HepG2 (cell line): Measurements from ENCODE around the gene MTCP1. TPM values are rescaled to one million over a fixed set of nuclear protein-coding genes. Genes with fewer than 3 reads are reported as not detected.

Experiments used
- ARID4A ChIP-seq: sonication (generic); formaldehyde crosslinking; IDR thresholded peaks from 2 replicates; pipeline ENCODE4 v1.5.0; 2020; ENCODE audit warnings: mild to moderate bottlenecking, missing genetic modification reagents, borderline replicate concordance
- DMAP1 ChIP-seq: IDR thresholded peaks from 2 replicates; pipeline ENCODE4 v1.6.1; 2016
- DZIP1 ChIP-seq: sonication (generic); formaldehyde crosslinking; IDR thresholded peaks from 2 replicates; pipeline ENCODE4 v1.5.0; 2020; ENCODE audit warnings: mild to moderate bottlenecking, missing genetic modification reagents
- FIP1L1 ChIP-seq: fragments of 200-400 bp; formaldehyde crosslinking; IDR thresholded peaks from 2 replicates; pipeline ENCODE4 v1.6.1; 2018; ENCODE audit warnings: low read depth, mild to moderate bottlenecking, low read length, moderate library complexity, borderline replicate concordance; ENCODE audit not compliant: insufficient read depth
- HMGXB3 ChIP-seq: sonication (generic); formaldehyde crosslinking; IDR thresholded peaks from 2 replicates; pipeline ENCODE4 v1.4.0; 2020; ENCODE audit warnings: missing genetic modification reagents, borderline replicate concordance
- HNF1B ChIP-seq: sonication (generic); formaldehyde crosslinking; IDR thresholded peaks from 2 replicates; pipeline ENCODE4 v1.5.1; 2020; ENCODE audit warnings: mild to moderate bottlenecking, moderate library complexity, missing genetic modification reagents
- NR2C2 ChIP-seq: sonication (generic); formaldehyde crosslinking; IDR thresholded peaks from 2 replicates; pipeline ENCODE4 v1.4.0; 2020; ENCODE audit warnings: missing genetic modification reagents, mild to moderate bottlenecking, moderate library complexity, borderline replicate concordance
- POLR2G ChIP-seq: fragments of 200-400 bp; formaldehyde crosslinking; IDR thresholded peaks from 2 replicates; pipeline ENCODE4 v1.6.1; 2018; ENCODE audit warnings: mild to moderate bottlenecking, low read depth, low read length, moderate library complexity
- ZBTB46 ChIP-seq: sonication (generic); formaldehyde crosslinking; IDR thresholded peaks from 2 replicates; pipeline ENCODE4 v1.4.0; 2020; ENCODE audit warnings: mild to moderate bottlenecking, missing genetic modification reagents, borderline replicate concordance
- ZNF570 ChIP-seq: sonication (generic); formaldehyde crosslinking; IDR thresholded peaks from 2 replicates; pipeline ENCODE4 v1.4.0; 2020; ENCODE audit warnings: mild to moderate bottlenecking, missing genetic modification reagents, borderline replicate concordance
- ZNF607 ChIP-seq: sonication (generic); formaldehyde crosslinking; IDR thresholded peaks from 2 replicates; pipeline ENCODE4 v1.5.1; 2020; ENCODE audit warnings: missing genetic modification reagents, mild to moderate bottlenecking, borderline replicate concordance
- ZNF619 ChIP-seq: sonication (generic); formaldehyde crosslinking; IDR thresholded peaks from 2 replicates; pipeline ENCODE4 v1.4.0; 2020; ENCODE audit warnings: mild to moderate bottlenecking, missing genetic modification reagents
- polyA plus RNA-seq, 8 experiments: library from polyadenylated mRNA; depleted of rRNA in 3 of 8; stranded (reverse) in 7 of 8; unstranded in 1 of 8; fragments of >200 nt; fragmentation: Illumina TruSeq in 4 of 8; extraction: Trizol in 4 of 8; gene quantifications; 2 replicates each; pipeline versions ENCODE4 v1.2.1 to v1.2.3, GENCODE V29; 2011 to 2016; ENCODE audit warnings: low read depth in 4 of 8, missing spikeins in 1 of 8, mixed read lengths in 1 of 8; ENCODE audit not compliant: insufficient read depth in 1 of 8
- total RNA-seq, 5 experiments: library from RNA; depleted of rRNA; stranded (reverse); fragments of >200 nt; fragmentation: Illumina TruSeq; extraction: Trizol; gene quantifications; 2 replicates each; pipeline ENCODE4 v1.2.3, GENCODE V29; 2016; ENCODE audit warnings: low read depth in 1 of 5

The MTCP1 gene
- total and polyA plus RNA-seq, 2 of the 13 experiments (the other 11 are each of a cell fraction or from before 2014, with no cell fraction given) = 5.1 to 18.9 TPM

- TF ChIP-seq ZBTB46 (CRISPR knock-in tag) = no peak
- no peak for TF ChIP-seq ZNF619 (CRISPR knock-in tag)
- no peak for TF ChIP-seq ZNF570
- TF ChIP-seq ARID4A (CRISPR knock-in tag) = peak; percentile 64
- TF ChIP-seq DMAP1 (CRISPR knock-in tag) = no peak; the same call in 1 of the 2 replicates
- TF ChIP-seq HMGXB3 (CRISPR knock-in tag) = no peak
- no peak for TF ChIP-seq NR2C2 (CRISPR knock-in tag)
- peak; percentile 85 for TF ChIP-seq POLR2G
- no peak for TF ChIP-seq ZNF607
- TF ChIP-seq DZIP1 = no peak
- TF ChIP-seq FIP1L1 = no peak
- no peak for TF ChIP-seq HNF1B (CRISPR knock-in tag)
Measured at GRCh38 chrX:155070975-155071693, at the start of gene MTCP1, which contains the start of the genes BRCC3 and CMC4 (continued).
